Activated naive CD4-positive, alpha-beta T cell treated with anti-CD3 and anti-CD28 coated beads, Interleukin-2, amount 10 ng/mL, durations not matched to agents 5 hours and 36 hours (primary cell): Measurements from ENCODE around the gene MRPL9. TPM values are rescaled to one million over a fixed set of nuclear protein-coding genes. Genes with fewer than 3 reads are reported as not detected.

Experiments
- total RNA-seq, 2 experiments: library from RNA; stranded (reverse); gene quantifications; one replicate each; pipeline ENCODE4 v1.2.3, GENCODE V29; 2021

The MRPL9 gene
- 100 to 1,000 TPM in 1 of 2 experiments, 10 to 100 TPM in 1; 89.4 to 105 TPM for total RNA-seq

DNA sequence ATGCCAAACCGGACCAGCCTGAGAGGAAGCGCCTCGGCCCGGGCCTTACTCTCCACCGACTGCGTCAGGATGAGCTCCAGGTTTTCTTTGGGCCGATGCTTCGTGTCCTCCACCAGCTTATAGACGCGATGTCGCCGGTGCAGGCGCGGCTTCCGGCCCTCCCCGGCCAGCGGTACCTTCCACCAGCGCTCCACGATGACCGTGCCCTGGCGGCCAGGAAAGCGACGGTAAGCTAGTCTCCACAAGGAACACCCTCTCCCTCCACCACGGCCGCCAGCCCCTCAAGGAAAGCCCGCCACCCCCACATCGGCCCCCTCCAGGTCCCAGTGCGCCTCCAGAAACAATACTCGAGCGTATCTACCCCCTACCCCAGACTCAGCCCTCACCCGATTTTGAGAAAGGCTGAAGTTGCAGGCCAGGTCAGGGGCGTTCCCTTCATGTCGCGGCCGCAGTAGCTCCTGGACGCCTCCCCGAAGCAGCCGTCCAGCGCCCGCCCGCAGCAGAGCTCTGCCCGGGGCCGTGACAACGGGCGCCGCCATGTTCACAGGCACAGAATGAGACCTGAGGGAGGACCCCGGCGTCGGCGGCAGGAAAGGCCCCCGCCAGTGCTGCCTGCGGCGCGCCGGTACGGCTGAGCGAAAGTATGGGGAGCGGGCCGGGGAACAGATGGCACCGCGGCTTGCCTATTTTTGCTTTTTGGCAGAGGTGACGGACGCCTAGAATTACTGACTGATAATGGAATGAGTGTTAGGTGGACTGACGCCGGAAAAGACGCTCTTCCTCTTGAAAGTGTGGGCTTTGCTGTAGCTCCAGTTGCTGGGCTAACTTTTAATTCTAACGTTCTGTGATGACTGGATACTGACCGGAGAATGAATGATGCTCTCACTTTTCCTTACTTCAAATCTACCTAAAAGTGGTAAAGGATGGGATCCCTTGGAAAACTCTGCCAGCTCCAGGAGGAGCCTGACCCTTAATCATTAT is at the start of gene MRPL9:
MRPL9 (minus strand) TSS at position 556 of the 981 bp plus-strand sequence; CDS start at position 539, 17 bp downstream.

GRCh38 chr1:151805066-151805820 is 41.9 kb upstream of the MRPL9 start, which contains the start of gene LINGO4:
TSS of gene LINGO4 (minus strand) at chr1:151805419. CDS start at chr1:151802704, 2,715 bp downstream.

DNA sequence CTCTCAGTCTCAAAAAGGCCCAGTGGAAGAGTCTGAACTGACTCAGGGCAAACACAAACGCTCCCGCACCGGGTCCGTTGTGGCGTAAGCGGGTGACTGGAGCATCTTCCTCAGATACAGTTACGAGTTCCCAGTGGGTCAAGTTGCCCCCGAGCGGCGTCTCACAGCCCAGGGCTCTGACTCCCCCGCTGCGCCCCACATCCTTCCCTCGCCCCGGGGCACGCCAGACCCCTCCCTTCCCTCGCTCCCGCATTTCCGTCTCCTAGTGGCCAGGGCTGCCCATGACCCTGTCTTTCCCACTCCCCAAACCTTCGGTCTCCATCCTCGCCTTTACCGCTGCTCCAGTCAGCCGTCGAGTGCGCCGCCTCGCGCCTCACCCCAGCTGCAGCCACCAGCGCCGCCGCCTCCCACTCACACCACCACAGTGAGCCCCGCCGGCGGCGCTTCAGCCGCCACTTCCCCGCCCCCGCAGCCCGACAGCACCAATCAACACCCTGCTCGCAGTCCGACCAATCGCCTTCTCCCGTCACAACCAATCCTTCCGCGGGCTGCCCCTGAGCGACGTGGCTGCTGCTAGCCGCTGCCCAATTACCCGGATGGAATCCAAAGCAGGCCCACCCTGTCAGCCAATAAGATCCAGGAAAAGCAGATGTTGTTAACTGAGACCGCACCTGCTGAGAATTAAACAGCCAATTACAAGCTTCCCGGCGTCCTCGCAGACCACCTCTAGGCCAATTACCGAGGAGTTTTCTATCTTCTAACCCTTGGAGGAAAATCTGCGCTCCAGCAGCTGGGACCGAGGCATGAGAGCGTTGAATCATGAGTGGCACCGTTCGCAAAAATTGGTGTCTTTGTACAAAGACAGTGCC is 27.0 kb upstream of the MRPL9 start, which contains the start of gene TDRKH:
TDRKH (minus strand) TSS at position 430 of the 869 bp plus-strand sequence. CDS start 7,478 bp downstream, outside the sequence.

GRCh38 chr1:151720974-151721787 is 42.1 kb downstream of the MRPL9 start, which contains the start of gene RIIAD1:
TSS of gene RIIAD1 (plus strand) at chr1:151721522. CDS start at chr1:151721537, 15 bp downstream.

GRCh38 chr1:151716771-151717631 is 46.3 kb downstream of the MRPL9 start, which contains the start of gene CELF3:
TSS of gene CELF3 (minus strand) at chr1:151716803. CDS start at chr1:151716020, 783 bp downstream.

Other genes starting within 250 kb of the MRPL9 start
- 1 to 10 TPM; 1.8 TPM for gene TUFT1, start 223.2 kb downstream of the MRPL9 start, total RNA-seq
- gene SNX27, start 151.4 kb downstream of the MRPL9 start, total RNA-seq, result 10 to 100 TPM; 21.7 to 22.9 TPM
- not detected for gene CELF3, start 46.7 kb downstream of the MRPL9 start, total RNA-seq
- not detected for gene RIIAD1, start 42.0 kb downstream of the MRPL9 start, total RNA-seq
- gene TDRKH, start 27.0 kb upstream of the MRPL9 start, total RNA-seq, result 10 to 100 TPM; 15.8 to 18.3 TPM
- gene LINGO4, start 41.9 kb upstream of the MRPL9 start, total RNA-seq, result under 1 TPM; 0.10 TPM
- gene RORC, start 68.3 kb upstream of the MRPL9 start, total RNA-seq, result under 1 TPM; 0.70 to 0.76 TPM
- under 1 TPM; 0.51 to 0.55 TPM for gene C2CD4D, start 76.3 kb upstream of the MRPL9 start, total RNA-seq
- gene THEM5, start 90.2 kb upstream of the MRPL9 start, total RNA-seq, result not detected
- 10 to 100 TPM; 24.7 to 25.8 TPM for gene THEM4, start 146.0 kb upstream of the MRPL9 start, total RNA-seq
- 100 to 1,000 TPM; 489 to 516 TPM for gene S100A10, start 230.4 kb upstream of the MRPL9 start, total RNA-seq